Skin epidermis (tissue), 12 donors: ENCODE data around the gene PDGFRB.

Source experiments
- H3K27ac ChIP-seq, 21 experiments: fragments of 200-600 bp; sonication (generic) in 11 of 21; one replicate each; pipeline ENCODE4 v1.5.0; 2020; ENCODE audit warnings: mild to moderate bottlenecking in 3 of 21, inconsistent platforms in 2 of 21, moderate library complexity in 2 of 21
- H3K4me3 ChIP-seq, 7 experiments: fragments of 200-600 bp; sonication (generic) in 2 of 7; one replicate each; pipeline ENCODE4 v1.5.0; 2020; ENCODE audit warnings: inconsistent platforms in 2 of 7, mild to moderate bottlenecking in 2 of 7, moderate library complexity in 1 of 7

The PDGFRB gene

GRCh38 chr5:150155258-150156026 is at the start of gene PDGFRB:
TSS of gene PDGFRB (minus strand) at chr5:150155845. CDS start at chr5:150137047, 18,798 bp downstream.
- peak within 1 kb of the TSS; percentile 25 to 43 (median 33) for H3K4me3 ChIP-seq
- H3K27ac ChIP-seq = peak within 1 kb of the TSS in 20 of 21 experiments; percentile 56 to 88 (median 72)

- H3K27ac ChIP-seq = no peak overlapping the region
- H3K4me3 ChIP-seq = no peak overlapping the region
Measured at GRCh38 chr5:150204590-150204960, 48.9 kb upstream of the PDGFRB start.

- no peak overlapping the region for H3K27ac ChIP-seq
- no peak overlapping the region for H3K4me3 ChIP-seq
Measured at GRCh38 chr5:150203832-150204589, 48.4 kb upstream of the PDGFRB start.

- no peak overlapping the region for H3K4me3 ChIP-seq
- H3K27ac ChIP-seq = no peak overlapping the region
Measured at GRCh38 chr5:150202501-150202900, 46.9 kb upstream of the PDGFRB start.

GRCh38 chr5:150197476-150197875 is 41.8 kb upstream of the PDGFRB start:
- Histone ChIP-seq H3K4me3 (no peak overlapping the region), H3K27ac (no peak overlapping the region)

GRCh38 chr5:150196986-150197385 is 41.3 kb upstream of the PDGFRB start:
- Histone ChIP-seq H3K4me3 (no peak overlapping the region), H3K27ac (no peak overlapping the region)

- Histone ChIP-seq H3K4me3 (no peak overlapping the region), H3K27ac (no peak overlapping the region)
Measured at GRCh38 chr5:150196514-150196913, 40.9 kb upstream of the PDGFRB start.

GRCh38 chr5:150195736-150196485 is 40.3 kb upstream of the PDGFRB start:
- H3K27ac ChIP-seq = no peak overlapping the region

GRCh38 chr5:150192462-150192861 is 36.8 kb upstream of the PDGFRB start:
- Histone ChIP-seq H3K4me3 (no peak overlapping the region), H3K27ac (no peak overlapping the region)

More at GRCh38 chr5:150195736-150196485, 40.3 kb upstream of the PDGFRB start:
- no peak overlapping the region for H3K4me3 ChIP-seq

GRCh38 chr5:150190987-150191386 is 35.3 kb upstream of the PDGFRB start:
- H3K27ac ChIP-seq = no peak overlapping the region
- H3K4me3 ChIP-seq = no peak overlapping the region

GRCh38 chr5:150190503-150190979 is 34.9 kb upstream of the PDGFRB start:
- no peak overlapping the region for H3K4me3 ChIP-seq

GRCh38 chr5:150189728-150190502 is 34.3 kb upstream of the PDGFRB start, which contains the start of gene SLC6A7:
TSS of gene SLC6A7 (plus strand) at chr5:150190062. CDS start at chr5:150190328, 266 bp downstream.
- H3K4me3 ChIP-seq = no peak within 1 kb of the TSS
- H3K27ac ChIP-seq = no peak within 1 kb of the TSS

More at GRCh38 chr5:150190503-150190979, 34.9 kb upstream of the PDGFRB start:
- H3K27ac ChIP-seq = no peak overlapping the region

GRCh38 chr5:150189326-150189725 is 33.7 kb upstream of the PDGFRB start:
- Histone ChIP-seq H3K27ac (no peak overlapping the region), H3K4me3 (no peak overlapping the region)

- H3K27ac ChIP-seq = no peak overlapping the region
- no peak overlapping the region for H3K4me3 ChIP-seq
Measured at GRCh38 chr5:150188146-150188842, 32.6 kb upstream of the PDGFRB start.

GRCh38 chr5:150186897-150187296 is 31.3 kb upstream of the PDGFRB start:
- no peak overlapping the region for H3K27ac ChIP-seq
- no peak overlapping the region for H3K4me3 ChIP-seq

GRCh38 chr5:150186137-150186536 is 30.5 kb upstream of the PDGFRB start:
- no peak overlapping the region for H3K4me3 ChIP-seq
- no peak overlapping the region for H3K27ac ChIP-seq

GRCh38 chr5:150184990-150185912 is 29.6 kb upstream of the PDGFRB start:
- no peak overlapping the region for H3K27ac ChIP-seq

GRCh38 chr5:150184006-150184405 is 28.4 kb upstream of the PDGFRB start:
- Histone ChIP-seq H3K27ac (no peak overlapping the region), H3K4me3 (no peak overlapping the region)

More at GRCh38 chr5:150184990-150185912, 29.6 kb upstream of the PDGFRB start:
- no peak overlapping the region for H3K4me3 ChIP-seq
